GM18499 (cell line): ENCODE results near the gene FKBP1B.

Source experiments
- ATAC-seq: cut with Tn5 transposase; IDR thresholded peaks from one replicate; pipeline ENCODE4 v1.9.1; 2021; ENCODE audit warnings: moderate number of reproducible peaks; ENCODE audit not compliant: insufficient read depth, unreplicated experiment

The FKBP1B gene

GRCh38 chr2:24055750-24056149 is 6.2 kb downstream of the FKBP1B start:
- ATAC-seq = no peak

GRCh38 chr2:24058564-24059271 is 9.2 kb downstream of the FKBP1B start:
- no peak for ATAC-seq

GRCh38 chr2:24065341-24065740 is 15.8 kb downstream of the FKBP1B start:
- ATAC-seq = no peak

- ATAC-seq = no peak
Observed at GRCh38 chr2:24072259-24072658, 22.7 kb downstream of the FKBP1B start.

- no peak for ATAC-seq
Observed at GRCh38 chr2:24073816-24074215, 24.3 kb downstream of the FKBP1B start.

- ATAC-seq = no peak
Observed at GRCh38 chr2:24075259-24075658, 25.7 kb downstream of the FKBP1B start.

- peak; percentile 92 for ATAC-seq
Observed at GRCh38 chr2:24075915-24076848, 26.6 kb downstream of the FKBP1B start, which contains the start of gene SF3B6. Gene SF3B6, minus strand, starts transcription at chr2:24076326. Its CDS starts 97 bp downstream, at chr2:24076229.

GRCh38 chr2:24076849-24077534 is 27.5 kb downstream of the FKBP1B start:
- no peak for ATAC-seq

- no peak for ATAC-seq
Observed at GRCh38 chr2:24077535-24077877, 28.0 kb downstream of the FKBP1B start.

- no peak for ATAC-seq
Observed at GRCh38 chr2:24077879-24078278, 28.3 kb downstream of the FKBP1B start.

GRCh38 chr2:24080701-24081100 is 31.2 kb downstream of the FKBP1B start:
- no peak for ATAC-seq

- ATAC-seq = no peak
Observed at GRCh38 chr2:24082787-24083566, 33.4 kb downstream of the FKBP1B start.

- peak; percentile 72 for ATAC-seq
Observed at GRCh38 chr2:24083567-24084385, 34.2 kb downstream of the FKBP1B start.

- ATAC-seq = peak; percentile 40
Observed at GRCh38 chr2:24084386-24085199, 35.1 kb downstream of the FKBP1B start, which contains the start of gene TP53I3. Gene TP53I3, minus strand, starts transcription at chr2:24084834. Its CDS starts 508 bp downstream, at chr2:24084326.

- ATAC-seq = no peak
Observed at GRCh38 chr2:24085200-24085489, 35.6 kb downstream of the FKBP1B start.

- no peak for ATAC-seq
Observed at GRCh38 chr2:24086241-24086640, 36.7 kb downstream of the FKBP1B start.

GRCh38 chr2:24087032-24087431 is 37.5 kb downstream of the FKBP1B start:
- no peak for ATAC-seq

- no peak for ATAC-seq
Observed at GRCh38 chr2:24088821-24089359, 39.3 kb downstream of the FKBP1B start.
